EH (cell line): ENCODE data around the gene GALNT16.
A peak's percentile ranks its signal among the peaks of the same experiment; 100 is the strongest.
"Not testable (repeated sequence)": the region's sequence is repeated elsewhere in the genome, so short reads cannot be mapped to it uniquely, and the experiment has no call there.

Experiments used
- DNase-seq: peaks from one replicate; pipeline ENCODE4 v3.0.0-alpha.2; 2015; ENCODE audit warnings: low read depth

The GALNT16 gene

DNA sequence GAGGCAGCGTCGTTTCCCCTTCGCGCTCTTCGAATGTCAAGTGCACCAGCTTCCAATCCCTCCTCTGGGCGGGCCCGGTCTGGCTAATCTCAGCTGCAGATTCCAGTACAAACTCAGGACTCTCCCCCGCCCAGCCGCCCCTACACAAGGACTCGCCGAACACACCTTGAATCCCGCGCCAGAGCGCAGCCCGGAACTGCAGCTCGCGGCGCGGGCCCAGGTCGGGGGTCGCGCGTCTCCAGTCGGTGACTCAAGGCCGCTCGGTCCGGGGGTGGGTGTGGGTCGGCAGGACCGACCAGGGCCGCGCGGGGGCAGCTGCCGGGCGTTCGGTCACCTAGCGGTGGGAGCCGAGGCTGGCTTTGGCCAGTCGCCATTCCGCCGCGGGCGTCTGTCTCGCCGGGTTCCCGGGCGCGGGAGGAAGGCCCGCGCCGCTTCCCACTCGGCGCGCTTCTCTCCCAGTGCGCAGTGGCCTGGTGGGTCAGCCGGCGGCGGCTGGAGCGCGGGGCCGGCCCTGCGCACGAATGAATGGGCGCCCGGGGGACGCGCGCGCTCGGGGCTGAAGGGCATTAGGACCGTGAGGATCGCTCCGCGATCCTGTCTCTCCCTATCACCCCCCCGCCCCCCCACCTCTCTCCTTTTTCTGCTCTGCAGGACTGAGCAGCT is at the start of gene GALNT16:
Gene GALNT16, plus strand, starts transcription at position 632 of the 663 bp plus-strand sequence. CDS start 133 bp downstream, outside the sequence.
- DNase-seq: peak; percentile 33

DNA sequence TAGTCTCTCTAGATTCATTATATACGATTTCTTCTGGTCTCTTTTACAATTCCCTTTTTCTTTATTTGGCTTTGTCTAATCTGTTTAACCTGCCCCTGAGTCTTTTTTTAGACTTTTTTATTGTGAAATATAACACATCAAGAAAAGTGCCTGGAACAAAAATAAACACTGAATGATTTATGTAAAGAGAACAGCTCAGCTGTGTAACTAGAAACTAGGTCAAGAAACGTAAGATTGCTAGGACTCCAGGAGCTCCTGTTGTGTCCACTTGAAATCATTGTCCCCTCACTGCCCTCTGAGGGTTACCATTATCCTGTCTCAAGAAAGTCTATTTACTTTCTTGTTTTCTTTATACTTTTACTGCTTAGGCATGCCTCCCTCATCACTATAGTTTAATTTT is 45.6 kb upstream of the GALNT16 start:
- DNase-seq: no peak

DNA sequence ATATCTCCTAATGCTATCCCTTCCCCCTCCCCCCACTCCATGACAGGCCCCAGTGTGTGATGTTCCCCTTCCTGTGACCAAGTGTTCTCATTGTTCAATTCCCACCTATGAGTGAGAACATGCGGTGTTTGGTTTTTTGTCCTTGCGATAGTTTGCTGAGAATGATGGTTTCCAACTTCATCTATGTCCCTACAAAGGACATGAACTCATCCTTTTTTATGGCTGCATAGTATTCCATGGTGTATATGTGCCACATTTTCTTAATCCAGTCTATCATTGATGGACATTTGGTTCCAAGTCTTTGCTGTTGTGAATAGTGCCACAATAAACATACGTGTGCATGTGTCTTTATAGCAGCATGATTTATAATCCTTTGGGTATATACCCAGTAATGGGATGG is 42.3 kb upstream of the GALNT16 start:
- not testable (repeated sequence) for DNase-seq

DNA sequence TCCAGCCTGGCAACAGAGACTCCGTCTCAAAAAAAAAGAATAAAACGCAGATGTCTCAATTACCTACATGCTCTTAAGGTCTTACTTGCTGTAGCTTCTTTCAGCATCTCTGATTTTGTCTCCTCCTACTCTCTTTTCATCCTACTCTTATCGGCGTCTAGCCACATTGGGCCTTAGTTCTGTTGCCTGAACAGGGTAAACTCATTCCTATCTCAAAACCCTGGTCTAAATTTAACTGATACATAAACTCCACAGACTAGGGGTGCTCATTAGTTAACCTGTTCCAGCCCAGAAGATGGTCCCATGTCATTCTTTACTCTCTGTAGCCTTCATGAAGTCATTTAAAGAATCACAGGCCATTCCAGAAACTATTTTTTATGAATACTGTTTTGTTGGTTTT is 35.0 kb upstream of the GALNT16 start:
- no peak for DNase-seq

DNA sequence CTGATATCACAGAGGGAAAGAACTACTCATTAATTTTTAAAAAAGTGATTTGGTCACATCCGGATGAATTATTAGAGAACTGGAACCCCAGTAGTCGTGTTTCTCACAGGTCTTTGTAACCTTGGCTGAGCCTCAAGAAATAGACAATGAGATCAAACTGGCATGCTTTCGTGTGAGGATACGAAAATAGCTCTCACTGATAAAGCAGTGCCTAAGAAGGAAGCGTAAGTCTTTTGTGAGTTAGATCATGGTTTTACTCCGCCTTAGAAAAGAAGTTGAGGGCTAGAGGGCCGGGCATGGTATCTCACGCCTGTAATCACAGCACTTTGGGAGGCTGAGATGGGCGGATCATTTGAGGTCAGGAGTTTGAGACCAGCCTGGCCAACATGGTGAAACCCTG is 33.8 kb upstream of the GALNT16 start:
- no peak for DNase-seq

DNA sequence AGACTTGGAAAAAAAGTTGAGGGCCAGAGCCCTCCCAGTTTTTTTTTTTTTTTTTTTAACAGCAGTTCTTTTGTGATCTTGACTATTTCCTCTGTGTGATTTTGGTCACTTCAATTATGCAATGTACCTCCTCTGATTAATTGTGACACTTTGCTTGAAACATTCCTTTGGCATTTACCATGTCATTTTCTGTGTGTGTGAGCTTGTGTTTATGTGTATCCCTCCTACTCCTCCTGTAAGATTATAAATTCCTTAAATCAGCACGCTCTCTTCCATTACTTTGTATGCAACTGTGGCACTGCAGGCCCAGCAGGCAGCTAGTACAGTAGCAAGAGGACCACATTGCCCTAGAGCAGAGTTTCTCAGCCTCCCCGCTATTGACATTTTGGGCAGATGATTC is 33.2 kb upstream of the GALNT16 start:
- peak; percentile 50 for DNase-seq

DNA sequence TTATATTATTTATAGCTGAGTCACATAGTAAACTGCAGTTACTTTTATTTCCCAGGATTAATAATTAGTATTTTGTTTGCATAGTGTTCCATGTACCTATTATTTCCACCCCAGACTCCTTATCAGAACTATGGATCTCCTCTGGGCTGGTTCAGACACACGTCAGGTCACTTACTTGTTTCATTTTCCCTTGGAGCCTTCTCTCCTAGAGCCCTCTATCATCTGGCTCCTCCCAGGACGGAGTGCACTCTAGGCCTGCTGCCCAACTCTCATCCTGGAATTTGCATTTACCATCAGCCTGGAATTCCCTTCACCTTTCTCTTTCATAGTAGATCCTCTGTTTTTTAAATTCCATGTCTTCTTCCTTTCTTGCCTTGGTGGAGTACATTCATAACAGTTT is 28.5 kb upstream of the GALNT16 start:
- no peak for DNase-seq

DNA sequence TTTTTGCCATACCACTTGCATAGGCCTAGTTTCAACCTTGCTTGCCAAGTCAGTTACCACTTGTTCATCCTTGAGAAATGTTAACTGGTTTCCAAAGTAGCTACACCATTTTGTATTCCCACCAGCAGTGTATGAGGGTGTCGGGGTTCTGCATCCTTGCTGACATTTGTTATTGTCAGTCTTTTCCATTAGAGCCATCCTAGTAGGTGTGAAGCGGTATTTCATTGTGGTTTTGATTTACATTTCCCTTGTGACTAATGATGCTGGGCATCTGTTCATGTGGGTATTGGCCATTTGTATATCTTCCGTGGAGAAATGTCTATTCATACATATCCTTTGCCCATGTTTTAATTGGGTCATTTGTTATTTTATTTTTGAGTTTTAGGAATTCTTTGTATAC is 27.6 kb upstream of the GALNT16 start:
- DNase-seq: no peak

DNA sequence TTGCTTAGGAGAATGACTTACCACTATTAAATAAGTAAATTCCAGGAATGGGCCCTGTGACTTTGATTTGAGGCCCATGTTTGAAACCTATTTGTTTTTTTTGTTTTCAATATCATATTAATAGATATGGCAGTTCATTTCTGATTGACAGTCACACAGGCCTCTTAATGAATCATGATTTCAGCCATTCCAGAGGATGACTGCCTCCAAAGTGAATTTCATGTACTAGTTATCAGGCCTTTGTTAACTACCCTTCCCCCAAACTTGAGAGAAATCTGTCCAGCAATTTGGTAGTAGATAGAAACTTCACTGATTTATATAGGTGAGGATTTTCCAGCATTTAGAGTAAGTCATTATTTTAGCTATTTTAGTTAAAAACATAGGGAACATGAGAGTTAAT is 25.9 kb upstream of the GALNT16 start:
- no peak for DNase-seq

DNA sequence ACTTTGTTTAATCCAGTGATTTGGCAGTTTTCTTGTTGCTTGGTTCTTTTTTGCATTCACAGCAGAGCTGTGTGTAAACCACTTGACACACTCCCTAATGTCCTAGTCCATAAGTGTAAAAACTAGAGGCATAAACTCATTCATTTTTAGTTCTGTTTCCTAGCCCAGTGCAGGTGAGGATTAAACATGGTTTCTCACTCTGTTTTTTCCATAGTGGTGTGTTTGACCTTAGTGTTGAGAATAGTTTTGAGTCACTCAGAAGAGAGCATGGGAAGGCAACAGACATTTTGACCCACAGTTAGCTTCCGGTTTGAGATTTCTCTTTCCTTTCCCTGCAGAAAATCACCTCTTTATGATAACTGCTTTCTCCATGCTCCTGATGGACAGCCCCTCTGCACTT is 24.2 kb upstream of the GALNT16 start:
- no peak for DNase-seq

DNA sequence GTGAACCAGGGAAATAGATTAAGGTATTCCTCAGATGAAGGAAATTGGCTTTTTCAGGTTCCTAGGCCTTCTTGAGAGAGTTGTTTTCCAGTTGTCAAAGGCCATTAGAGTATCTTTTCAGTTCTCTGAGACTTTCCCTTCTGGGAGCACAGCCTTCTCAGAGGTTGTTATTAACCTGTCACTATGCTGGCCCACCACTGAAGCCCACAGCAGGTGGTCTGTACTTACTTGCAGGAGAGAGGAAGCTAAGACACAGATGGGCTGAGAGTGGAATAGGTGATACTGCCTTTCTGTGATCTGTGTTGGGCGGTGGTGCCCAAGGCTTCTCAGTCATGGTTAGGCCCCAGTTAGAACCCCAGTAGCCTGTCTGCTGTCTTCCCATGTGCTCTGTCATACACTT is 22.8 kb upstream of the GALNT16 start:
- no peak for DNase-seq

DNA sequence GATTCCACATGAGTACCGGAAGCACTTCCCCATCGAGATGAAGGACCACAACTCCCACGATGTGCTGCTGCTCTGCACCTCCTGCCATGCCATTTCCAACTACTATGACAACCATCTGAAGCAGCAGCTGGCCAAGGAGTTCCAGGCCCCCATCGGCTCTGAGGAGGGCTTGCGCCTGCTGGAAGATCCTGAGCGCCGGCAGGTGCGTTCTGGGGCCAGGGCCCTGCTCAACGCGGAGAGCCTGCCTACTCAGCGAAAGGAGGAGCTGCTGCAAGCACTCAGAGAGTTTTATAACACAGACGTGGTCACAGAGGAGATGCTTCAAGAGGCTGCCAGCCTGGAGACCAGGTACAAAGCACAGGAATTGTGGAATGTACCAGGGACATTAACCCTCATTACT is 22.4 kb upstream of the GALNT16 start:
- no peak for DNase-seq

DNA sequence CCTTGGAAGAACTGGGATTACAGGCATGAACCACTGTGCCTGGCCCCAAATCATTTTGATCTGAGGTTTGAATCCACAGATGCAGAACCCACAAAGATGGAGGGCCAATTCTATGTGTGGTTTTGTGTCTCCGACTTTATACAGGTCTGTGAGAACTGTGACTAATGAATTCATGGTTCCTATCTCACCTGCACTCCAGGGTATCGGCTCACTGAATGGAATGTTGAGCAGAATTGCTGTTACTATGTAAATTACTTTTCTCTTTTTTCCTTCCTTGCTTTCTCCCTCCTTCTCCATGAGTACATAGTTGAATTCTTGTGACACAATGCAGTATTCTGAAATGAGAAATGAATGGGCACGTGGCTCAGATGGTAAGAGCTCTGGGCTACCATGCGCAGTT is 21.1 kb upstream of the GALNT16 start:
- DNase-seq: no peak

DNA sequence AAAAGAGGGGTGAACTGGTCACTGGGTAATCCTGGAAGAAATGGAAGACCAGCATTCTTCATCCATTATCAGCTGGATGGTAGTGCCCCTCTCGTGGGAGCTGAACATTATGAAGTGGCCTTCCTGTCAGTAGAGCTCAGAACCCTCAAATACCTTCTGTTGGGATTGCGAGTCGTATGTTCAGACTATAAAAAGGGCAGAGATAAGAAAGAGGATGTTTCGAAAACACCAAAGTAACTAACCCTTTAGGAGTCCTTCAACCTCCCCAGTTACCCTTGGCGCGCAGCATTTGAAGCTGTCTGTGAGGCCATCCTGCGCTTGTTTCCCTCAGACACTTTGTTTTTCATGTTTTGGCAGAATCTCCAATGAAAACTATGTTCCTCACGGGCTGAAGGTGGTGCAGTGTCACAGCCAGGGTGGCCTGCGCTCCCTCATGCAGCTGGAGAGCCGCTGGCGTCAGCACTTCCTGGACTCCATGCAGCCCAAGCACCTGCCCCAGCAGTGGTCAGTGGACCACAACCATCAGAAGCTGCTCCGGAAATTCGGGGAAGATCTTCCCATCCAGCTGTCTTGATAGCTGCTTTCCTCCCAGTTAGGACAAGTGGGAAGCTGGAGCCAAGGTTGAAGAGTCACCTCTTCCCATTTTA is 19.3 kb upstream of the GALNT16 start:
- DNase-seq: no peak

DNA sequence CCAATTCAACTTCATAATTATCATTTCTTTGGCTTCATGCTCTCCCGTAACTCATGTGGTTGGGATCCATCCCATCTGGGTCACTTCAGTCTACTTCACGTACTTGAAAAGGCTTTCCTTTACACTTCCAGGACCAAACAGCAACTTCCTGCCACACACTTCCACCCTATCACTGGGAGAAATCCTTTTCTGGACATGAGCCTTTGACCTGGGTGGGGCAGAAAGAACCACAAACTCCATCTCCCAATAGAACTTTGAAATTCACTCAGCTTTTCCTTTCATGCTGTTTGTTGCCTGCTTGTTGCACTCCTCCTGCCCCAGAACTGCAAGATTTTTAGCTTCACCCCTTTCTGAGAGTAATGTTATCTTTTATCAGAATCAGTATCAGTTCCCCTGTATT is 18.4 kb upstream of the GALNT16 start:
- no peak for DNase-seq

DNA sequence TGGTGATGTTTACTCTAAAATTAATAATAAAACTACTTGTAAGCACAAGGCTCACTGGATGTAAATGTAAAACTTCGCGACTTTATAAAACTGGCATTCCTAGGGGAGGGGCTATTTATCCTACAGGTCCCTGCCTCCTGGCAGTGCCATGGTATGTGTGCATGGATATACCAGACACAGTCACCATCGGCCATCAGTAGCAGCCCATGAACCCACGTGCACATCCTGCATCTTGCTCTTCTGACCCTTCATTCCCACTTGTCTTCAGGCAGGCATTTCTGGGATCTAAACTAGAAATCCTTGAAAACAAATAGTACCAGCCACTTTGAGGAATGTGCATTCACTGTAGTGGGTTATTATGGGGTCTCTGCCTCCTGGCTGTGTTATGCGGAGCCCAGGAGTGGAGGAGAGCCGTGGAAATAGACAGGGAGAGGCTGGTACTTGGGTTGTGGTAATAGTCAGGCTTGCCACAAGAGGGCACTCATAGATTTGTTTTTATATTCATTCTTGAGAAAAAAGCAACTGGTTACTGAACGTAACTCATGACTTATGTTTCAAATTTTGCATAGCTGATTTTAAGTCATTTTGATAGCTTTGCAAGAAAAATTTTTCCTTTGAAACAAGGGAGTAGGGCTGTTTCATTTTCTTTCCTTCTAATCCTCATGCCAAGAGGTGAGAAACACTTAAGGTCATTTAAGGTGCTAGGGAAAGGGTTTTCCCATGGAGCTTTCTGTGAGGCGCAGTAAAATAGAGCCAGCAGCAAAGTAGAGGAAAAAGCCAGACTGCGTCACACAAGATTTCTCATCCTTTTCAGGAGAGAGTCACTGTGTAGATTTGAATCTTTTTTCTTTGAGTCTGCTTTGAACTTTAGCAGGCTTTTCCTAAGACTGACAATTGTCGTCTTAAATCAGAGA is 17.4 kb upstream of the GALNT16 start:
- DNase-seq: peak; percentile 78

DNA sequence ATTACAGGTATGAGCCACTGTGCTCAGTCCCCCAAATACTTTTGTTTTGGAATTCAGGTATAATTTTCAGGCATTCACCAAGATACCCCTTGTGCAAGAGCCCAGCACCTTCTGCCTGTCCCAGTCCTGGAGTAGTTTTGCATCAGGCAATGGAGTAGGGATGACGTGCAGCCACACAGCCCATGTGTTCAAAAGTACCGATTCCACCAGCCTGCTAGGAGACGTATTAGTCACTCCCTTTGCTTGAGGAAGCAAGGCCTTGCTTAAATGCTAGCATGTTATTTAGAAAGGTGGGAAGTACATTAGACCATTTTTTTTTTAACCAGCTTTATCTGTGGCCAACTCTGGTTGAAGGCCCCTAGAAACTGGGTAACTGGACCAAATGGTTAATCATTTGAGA is 15.0 kb upstream of the GALNT16 start:
- DNase-seq: no peak

DNA sequence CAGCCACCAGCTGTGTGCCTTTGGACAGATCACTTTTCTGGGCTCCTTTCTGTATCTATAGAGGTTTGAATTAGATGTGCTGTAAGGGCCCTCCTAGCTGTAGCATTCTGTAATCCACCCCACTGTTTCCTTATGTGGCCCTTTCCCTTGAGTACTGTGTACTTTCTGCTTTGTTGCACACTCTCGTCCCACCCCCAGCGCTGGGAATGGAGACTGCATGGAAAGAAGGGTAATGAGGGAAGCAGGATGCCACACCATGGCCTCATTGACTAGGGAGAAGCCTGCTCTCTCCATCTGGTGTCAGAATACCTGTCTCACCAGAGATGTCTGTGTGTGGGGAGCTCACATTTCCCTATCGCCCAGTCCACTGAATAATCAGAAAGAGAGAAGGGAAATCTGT is 13.6 kb upstream of the GALNT16 start:
- no peak for DNase-seq

DNA sequence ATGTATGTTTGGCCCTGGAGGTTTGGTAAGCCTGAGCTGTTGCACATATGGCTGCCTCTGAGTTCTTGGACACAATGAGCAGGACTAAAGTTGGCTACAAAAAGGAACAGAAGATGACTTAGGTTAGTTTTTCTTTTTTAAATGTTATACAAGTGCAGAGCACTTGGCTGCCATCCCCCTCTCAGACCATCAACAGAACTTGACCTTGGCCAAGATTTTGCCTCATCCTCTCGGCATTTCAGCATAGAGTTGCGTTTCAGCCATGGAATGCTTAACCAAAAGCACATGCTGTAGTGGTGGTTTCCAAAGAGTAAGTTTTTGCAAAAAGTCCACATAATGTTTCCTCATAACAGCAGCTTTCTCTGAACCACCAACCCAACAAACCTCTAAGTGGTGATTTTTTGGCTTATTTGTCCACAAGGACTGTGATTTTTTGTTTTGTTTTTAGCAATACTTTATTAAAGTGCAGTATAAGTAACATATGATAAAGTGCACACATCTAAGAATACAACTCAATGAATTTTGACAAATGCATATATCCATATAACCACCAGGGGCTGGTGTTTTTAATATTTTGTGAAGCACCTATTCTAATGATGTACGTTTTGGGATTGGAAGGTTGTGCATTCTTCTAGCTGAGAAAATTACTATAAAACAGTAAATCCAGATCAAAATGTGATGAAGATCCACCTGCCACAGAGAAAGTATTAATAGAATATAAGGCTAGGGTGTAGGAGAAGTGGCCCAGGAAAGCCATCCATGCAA is 12.1 kb upstream of the GALNT16 start:
- DNase-seq: peak; percentile 87

DNA sequence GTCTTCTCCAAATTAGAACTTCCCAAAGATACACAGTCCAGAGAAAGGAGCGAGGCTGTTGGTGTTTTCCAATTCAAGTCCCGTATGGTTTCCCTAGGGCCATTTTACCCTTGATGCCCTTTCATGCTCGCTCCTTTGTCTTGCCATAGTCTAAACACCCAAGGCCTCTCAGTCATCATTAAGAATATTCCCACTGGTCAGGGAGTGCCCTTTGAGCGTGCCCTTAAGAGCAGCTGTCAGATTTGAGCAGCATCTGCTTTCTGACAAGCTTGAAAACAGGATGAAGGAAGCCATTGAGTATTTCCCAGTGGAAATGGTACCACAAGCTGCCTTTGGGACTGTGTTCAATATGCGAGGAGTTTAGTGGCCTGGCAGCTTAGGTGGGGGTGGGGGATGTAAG is 10.4 kb upstream of the GALNT16 start:
- no peak for DNase-seq

DNA sequence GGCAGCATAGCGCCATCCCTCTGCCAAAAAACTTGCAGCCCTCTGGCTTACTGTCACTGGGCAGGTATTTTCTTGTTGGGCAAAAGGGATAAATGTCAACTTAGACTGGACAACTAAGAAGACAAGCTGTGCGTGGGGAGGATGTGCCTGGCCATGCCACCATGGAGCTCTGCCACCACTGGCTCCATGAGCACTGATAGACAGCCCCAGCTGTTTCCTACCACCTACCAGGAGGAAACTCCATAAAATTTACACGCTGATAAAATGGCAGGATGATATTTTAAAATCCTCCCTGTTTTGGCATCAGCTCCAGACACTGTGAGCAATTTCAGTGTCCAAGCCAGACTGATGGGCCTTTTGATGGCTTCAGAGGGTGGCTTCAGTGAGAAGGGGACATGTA is 7.1 kb upstream of the GALNT16 start:
- DNase-seq: no peak

DNA sequence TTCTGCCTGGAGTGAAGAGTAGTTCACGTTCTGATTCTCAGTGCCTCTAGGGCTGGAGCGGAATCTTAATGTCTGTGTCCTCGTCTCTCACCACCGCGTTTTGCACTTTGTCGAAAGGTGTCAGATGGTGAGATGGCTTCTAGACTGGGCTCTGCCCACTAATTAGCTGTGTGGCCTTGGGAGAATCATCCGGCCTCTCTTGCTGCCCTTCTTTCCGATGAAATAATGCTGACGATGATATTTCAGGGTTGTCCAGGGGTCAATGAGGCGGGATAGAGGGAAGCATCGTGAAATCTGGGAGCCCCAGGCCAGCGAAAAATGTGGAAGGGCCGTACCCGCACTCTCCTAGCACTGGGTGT is 811 bp upstream of the GALNT16 start:
- DNase-seq: no peak
